HG03025 (cell line): Measurements from ENCODE around the gene DHX34.
"Not testable (repeated sequence)": the region's sequence is repeated elsewhere in the genome, so short reads cannot be mapped to it uniquely, and the experiment has no call there.

Experiments used
- ATAC-seq: cut with Tn5 transposase; IDR thresholded peaks from one replicate; pipeline ENCODE4 v1.9.1; 2021; ENCODE audit warnings: mild to moderate bottlenecking, moderate library complexity; ENCODE audit not compliant: unreplicated experiment, low FRiP score

Gene DHX34, protein sequence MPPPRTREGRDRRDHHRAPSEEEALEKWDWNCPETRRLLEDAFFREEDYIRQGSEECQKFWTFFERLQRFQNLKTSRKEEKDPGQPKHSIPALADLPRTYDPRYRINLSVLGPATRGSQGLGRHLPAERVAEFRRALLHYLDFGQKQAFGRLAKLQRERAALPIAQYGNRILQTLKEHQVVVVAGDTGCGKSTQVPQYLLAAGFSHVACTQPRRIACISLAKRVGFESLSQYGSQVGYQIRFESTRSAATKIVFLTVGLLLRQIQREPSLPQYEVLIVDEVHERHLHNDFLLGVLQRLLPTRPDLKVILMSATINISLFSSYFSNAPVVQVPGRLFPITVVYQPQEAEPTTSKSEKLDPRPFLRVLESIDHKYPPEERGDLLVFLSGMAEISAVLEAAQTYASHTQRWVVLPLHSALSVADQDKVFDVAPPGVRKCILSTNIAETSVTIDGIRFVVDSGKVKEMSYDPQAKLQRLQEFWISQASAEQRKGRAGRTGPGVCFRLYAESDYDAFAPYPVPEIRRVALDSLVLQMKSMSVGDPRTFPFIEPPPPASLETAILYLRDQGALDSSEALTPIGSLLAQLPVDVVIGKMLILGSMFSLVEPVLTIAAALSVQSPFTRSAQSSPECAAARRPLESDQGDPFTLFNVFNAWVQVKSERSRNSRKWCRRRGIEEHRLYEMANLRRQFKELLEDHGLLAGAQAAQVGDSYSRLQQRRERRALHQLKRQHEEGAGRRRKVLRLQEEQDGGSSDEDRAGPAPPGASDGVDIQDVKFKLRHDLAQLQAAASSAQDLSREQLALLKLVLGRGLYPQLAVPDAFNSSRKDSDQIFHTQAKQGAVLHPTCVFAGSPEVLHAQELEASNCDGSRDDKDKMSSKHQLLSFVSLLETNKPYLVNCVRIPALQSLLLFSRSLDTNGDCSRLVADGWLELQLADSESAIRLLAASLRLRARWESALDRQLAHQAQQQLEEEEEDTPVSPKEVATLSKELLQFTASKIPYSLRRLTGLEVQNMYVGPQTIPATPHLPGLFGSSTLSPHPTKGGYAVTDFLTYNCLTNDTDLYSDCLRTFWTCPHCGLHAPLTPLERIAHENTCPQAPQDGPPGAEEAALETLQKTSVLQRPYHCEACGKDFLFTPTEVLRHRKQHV

DNA sequence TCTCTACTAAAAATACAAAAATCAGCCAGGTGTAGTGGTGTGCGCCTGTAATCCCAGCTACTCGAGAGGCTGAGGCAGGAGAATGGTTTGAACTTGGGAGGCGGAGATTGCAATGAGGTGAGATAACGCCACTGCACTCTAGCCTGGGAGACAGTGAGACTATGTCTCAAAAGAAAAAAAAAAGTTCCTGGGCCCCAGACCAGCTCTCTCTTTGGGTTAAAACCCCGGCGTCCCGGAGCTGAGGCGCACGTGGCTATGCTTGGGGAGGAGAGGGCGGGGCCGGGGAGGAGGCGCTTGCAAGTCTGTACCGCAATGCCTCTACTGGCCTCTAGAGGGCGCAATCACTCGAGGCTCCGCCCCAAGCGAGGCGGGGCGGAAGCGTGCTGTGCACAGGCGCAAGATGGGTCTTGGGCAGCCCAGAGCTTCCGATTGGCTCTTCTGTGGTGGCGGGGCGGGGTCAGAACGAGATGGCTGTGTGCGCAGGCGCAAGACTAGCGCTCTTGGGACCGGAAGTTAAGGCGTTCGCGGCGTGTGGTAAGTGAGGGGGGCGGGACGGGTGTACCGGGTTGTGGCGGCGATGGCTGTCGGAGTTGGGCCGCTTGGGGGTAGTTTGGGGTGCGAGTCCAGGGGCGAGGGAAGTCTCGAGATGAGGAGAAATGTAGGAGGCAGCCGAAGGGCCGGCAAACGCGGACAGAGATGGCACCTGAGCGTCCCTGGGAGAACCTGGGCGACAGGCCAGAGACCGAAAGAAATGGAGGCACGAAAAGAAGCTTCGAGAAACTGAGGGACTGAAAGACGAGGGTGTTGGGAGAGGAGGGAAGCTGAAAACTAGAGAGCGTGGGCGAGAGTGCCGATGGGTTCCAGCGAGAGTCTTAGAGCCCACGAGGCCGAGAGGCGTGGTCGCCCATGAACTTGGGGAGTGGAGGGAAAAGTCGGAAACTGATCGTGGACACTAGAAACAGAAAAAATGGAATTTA, at the start of gene DHX34:
TSS of gene DHX34 (plus strand) at position 497 of the 977 bp plus-strand sequence. CDS start 3,716 bp downstream, outside the sequence.
- peak; percentile 95 for ATAC-seq

DNA sequence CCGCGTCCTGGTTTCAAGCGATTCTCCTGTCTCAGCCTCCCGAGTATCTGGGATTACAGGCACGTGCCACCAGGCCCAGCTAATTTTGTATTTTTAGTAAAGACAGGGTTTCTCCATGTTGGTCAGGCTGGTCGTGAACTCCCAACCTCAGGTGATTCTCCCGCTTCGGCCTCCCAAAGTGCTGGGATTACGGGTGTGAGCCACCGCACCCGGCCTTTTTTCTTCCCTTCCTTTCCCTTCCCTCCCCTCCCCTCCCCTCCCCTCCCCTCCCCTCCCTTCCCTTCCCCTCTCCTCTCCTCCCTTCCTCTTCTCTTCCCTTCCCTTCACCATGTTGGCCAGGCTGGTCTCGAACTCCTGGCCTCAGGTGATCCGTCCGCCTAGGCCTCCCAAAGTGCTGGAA, 48.2 kb upstream of the DHX34 start:
- ATAC-seq: not testable (repeated sequence)

DNA sequence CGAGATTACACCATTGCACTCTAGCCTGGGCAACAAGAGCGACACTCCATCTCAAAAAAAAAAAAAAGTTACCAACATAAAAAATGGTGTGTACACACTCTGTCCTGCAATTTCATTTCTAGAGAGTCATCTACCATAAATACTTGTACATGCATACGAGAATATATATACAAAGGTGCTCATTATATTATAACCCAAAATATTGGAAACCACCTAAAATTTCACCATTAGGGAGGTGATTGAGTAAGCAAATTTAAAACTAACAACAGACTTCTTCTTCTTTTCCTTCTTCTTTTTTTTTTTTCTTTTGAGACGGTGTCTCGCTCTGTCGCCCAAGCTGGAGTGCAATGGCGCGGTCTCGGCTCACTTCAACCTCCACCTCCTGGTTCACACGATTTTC, 46.9 kb upstream of the DHX34 start:
- no peak for ATAC-seq

DNA sequence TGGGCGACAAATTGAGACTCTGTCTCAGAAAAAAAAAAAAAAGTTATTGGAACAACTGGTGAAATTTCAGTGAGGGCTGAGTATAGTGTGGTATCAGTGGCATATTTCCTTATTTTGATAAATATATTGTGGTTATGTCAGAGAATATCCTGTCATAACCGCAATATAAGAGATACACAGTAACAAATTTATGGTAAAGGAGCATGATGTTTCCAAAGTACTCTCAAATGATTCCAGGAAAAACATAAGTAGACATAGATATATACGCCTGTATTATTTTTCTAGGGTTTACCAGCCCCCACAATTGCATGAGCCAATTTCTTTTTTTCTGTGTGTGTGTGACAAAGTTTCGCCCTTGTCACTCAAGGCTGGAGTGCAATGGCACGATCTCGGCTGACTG, 45.1 kb upstream of the DHX34 start:
- ATAC-seq: no peak

DNA sequence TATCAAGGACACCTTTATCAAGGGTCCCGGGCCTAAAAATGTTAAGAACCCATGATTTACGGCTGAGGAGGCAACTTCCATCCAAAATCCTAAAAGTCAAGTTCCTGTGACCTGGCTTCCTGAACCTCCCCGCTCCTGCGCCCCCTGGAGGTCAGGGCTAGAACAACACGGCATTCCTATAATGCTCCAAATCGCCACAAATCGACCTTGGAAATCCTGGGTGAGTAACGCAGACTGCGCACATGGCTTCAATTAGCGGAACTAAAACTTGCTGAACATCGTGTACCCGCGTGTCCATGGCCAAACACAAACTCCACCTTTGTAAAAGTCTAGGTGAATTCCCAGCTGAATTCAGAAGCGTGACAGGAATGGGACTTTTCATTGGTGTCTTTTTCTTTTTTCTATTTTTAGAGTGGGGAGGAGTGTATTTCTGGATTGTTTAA, 43.8 kb upstream of the DHX34 start:
- ATAC-seq: no peak

DNA sequence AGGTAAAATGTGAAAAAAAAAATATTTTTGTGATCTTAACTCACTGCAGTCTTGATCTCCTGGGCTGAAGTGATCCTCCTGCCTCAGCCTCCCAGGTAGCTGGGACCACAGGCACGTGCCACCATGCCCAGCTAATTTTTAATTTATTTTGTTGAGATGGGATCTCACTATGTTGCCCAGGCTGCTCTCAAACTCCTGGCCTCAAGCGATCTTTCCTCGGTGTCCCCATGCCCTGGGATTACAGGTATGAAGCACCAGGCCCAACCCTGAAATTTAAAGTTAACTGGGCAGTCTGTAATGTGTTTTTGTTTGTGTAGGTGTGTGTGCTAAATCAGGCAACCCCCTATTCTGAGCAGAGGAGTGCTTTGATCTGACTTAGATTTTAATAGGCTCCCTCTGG, 42.8 kb upstream of the DHX34 start:
- ATAC-seq: no peak

DNA sequence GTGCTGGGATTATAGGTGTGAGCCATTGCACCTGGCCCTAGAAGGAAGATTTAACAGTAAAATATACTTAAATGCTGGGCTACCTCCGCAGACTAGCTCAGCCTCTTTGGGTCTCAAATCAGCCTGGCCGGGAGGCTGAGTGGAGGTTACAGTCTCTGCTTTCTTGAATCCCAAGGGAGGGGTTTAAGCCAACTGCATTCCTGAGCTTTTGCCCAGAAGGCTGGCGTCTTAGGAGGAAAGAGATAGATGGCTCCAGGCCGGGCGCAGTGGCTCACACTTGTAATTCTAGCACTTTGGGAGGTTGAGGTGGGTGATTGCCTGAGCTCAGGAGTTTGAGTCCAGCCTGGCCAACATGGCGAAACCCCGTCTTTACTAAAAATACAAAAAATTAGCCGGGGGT, 40.1 kb upstream of the DHX34 start:
- no peak for ATAC-seq

DNA sequence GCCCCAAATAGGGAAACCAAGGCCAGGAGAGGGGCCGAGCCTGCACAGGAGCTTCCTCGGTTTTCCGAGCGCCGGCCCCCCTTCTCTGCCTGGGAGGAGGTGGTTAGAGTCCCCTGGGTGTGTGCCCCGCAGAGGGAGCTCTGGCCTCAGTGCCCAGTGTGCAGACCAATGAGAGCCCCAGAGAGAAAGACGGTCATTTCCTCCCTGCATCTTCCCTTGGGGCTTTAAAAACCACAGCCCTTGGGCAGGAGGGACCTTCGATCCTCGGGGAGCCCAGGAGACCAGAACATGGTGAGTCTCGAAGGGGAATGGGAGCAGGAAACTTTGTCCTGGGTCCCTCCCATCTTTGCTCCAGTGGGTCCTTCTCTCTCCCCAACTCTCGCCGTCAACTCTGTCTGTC, 39.5 kb upstream of the DHX34 start, which contains the start of gene C5AR1:
TSS of gene C5AR1 (plus strand) at position 254 of the 400 bp plus-strand sequence. CDS start at position 289, 35 bp downstream.
- no peak for ATAC-seq

DNA sequence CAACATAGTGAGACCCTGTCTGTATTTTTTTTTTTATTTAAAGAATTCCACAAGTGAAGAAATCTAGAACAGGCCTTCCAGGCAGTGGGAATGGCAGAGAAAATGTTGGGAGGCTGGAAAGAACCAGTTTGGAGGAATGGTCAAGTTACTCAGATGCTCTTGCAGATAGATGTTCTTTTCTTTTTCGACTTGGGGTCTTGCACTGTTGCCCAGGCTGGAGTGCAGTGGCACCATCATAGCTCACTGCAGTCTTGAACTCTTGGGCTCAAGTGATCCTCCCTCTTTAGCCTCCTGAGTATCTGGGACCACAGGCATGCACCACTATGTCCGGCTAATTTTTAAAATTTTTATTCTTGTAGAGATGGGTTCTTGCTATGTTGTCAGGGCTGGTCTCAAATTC, 38.8 kb upstream of the DHX34 start:
- no peak for ATAC-seq

DNA sequence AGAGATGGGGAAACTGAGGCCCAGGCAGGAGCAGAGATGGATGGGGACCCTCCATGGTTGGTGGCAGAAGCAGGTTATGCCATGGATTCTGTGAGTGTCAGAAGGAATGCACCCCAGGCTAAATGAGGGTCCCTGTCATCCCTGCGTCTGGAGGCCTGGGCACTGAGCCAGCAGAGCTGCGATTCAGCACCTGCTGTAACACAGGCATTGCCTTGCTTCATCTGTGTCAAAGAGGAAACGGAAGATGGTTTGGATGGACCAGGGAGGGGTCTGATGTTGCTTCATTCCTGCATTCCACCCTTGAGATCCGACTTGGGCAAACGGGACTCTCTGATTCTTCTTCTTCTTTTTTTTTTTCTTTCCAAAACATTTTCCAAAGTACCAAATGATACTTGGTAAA, 38.3 kb upstream of the DHX34 start:
- ATAC-seq: no peak

DNA sequence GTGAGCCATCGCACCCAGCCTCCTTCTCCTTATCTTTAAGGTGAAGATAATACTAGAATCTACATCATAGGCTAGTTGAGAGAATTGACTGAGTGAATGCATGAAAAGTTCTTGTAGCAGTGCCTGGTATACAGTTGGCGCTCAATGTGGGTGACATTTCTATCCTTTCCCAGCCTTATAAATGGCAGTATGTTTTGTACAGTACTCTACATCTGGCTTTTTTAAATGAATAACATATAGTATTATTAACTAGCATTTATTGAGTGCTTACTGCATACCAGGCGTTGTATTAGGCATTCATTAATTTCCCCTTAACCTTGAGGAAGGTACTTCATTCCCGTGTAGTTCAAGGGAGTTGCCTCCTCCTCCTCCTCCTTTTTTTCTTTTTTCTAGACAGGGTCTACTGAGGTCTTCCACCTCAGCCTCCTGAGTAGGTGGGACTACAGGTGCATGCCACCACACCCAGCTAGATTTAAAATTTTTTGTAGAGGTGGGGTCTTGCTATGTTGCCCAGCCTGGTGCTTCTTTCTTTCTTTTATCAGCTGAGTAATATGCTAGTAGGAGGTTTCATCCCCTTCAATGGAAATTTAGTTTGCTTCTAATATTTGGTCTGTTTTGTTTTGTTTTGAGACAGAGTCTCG, 36.6 kb upstream of the DHX34 start:
- no peak for ATAC-seq

DNA sequence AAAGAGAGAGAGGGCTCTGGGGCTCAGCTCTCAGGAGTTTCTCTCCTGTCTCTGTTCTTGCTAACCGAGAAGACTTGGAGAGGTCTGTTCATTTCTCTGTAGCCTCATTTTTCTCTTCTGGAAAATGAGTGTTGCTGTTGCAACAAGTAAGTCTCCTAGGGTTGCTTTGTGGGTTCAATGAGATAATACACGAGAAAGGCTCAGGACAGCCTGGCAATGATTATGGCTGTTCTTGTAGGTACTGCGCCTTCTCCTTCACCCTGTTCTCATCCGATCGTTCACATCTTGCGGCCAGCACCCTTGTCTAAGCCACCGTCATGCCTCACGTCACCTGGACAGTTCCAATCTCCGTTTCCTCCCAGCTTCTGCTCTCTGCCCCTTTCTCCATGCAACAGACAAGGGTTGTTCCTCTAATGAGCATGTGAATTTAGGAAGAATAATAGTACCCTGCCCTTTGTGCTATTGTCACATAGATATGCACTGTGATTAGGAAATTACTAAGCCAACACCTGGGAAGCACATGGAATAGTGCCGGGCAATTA, 35.3 kb upstream of the DHX34 start:
- ATAC-seq: no peak

DNA sequence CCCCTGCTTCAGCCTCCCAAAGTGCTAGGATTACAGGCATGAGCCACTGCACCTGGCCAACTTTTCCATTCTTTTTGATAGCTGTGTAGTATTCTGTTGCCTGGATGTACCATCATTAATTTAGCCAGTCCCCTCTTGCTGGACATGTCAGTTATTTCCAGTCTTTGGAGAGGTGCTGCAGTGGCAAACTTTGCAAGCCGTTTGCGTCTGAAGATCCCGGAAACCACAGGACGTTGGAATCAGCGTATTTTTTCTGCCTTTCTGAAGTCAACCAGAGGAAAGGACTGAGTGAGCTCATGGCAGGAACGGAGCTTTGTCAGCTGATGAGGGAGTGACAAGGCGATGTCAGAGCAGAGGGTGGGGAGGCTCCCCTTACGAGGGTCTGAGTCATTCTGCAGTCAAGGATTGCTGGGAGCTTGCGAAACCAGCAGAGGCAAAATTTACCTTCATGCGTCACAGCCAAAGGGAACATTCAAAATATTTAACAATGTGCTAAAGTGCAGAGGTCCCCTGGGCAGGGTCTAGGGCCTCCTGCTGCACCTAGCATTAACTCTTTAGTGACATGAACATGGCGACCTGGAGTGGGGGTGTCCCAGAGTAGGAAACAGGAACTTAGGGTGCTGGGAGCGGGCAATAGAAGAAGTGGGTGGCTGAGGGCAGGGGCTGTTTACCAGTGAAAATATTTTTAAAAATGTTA, 33.8 kb upstream of the DHX34 start:
- no peak for ATAC-seq

DNA sequence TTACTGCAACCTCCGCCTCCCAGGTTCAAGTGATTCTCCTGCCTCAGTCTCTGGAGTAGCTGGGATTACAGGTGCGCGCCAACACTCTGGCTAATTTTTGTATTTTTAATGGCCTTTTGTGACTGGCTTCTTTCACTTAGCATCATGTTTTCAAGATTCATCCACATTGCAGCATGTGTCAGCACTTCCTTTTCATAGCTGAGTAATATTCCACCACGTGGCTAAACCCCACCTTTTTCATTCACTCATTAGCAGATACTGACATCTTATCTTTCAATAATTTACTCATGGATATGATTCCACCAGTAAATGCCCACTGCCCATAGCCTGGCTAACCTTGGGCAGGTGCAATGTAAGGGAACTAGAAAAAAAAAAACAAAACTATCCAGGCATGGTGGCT, 32.6 kb upstream of the DHX34 start:
- ATAC-seq: no peak

DNA sequence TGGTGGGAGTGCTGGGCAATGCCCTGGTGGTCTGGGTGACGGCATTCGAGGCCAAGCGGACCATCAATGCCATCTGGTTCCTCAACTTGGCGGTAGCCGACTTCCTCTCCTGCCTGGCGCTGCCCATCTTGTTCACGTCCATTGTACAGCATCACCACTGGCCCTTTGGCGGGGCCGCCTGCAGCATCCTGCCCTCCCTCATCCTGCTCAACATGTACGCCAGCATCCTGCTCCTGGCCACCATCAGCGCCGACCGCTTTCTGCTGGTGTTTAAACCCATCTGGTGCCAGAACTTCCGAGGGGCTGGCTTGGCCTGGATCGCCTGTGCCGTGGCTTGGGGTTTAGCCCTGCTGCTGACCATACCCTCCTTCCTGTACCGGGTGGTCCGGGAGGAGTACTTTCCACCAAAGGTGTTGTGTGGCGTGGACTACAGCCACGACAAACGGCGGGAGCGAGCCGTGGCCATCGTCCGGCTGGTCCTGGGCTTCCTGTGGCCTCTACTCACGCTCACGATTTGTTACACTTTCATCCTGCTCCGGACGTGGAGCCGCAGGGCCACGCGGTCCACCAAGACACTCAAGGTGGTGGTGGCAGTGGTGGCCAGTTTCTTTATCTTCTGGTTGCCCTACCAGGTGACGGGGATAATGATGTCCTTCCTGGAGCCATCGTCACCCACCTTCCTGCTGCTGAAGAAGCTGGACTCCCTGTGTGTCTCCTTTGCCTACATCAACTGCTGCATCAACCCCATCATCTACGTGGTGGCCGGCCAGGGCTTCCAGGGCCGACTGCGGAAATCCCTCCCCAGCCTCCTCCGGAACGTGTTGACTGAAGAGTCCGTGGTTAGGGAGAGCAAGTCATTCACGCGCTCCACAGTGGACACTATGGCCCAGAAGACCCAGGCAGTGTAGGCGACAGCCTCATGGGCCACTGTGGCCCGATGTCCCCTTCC, 28.9 kb upstream of the DHX34 start:
- no peak for ATAC-seq

DNA sequence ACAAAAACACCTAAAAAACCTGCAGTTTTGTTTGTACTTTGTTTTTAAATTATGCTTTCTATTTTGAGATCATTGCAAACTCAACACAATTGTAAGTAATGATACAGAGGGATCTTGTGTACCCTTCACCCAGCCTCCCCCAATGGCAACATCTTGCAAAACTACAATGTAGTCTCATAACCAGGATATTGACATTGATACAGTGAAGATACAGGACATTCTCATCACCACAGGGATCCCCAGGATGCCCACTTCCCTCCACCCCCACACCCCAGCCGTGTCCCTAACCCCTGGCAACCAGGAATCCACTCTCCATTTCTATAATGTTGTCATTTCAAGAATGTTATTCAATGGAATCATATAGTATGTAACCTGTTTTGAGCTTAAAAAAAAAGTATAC, 27.5 kb upstream of the DHX34 start:
- no peak for ATAC-seq

DNA sequence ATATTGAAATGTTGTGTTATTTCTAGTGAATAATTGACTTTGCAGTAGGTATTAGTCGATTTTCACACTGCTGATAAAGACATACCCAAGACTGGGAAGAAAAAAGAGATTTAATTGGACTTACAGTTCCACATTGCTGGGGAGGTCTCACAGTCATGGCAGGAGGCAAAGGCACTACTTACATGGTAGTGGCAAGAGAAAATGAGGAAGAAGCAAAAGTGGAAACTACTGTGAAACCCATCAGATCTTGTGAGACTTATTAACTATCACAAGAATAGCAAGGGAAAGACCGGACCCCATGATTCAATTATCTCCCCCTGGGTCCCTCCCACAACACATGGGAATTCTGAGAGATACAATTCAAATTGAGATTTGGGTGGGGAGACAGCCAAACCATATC, 27.1 kb upstream of the DHX34 start:
- no peak for ATAC-seq
